ENCODE results near the gene SLC35A5. TPM values are rescaled to one million over a fixed set of nuclear protein-coding genes. Genes with fewer than 3 reads are reported as not detected.

The SLC35A5 gene
- total RNA-seq, 4 donors from 2014 or later = 9.9 to 57.1 (median 31.0) TPM

DNA sequence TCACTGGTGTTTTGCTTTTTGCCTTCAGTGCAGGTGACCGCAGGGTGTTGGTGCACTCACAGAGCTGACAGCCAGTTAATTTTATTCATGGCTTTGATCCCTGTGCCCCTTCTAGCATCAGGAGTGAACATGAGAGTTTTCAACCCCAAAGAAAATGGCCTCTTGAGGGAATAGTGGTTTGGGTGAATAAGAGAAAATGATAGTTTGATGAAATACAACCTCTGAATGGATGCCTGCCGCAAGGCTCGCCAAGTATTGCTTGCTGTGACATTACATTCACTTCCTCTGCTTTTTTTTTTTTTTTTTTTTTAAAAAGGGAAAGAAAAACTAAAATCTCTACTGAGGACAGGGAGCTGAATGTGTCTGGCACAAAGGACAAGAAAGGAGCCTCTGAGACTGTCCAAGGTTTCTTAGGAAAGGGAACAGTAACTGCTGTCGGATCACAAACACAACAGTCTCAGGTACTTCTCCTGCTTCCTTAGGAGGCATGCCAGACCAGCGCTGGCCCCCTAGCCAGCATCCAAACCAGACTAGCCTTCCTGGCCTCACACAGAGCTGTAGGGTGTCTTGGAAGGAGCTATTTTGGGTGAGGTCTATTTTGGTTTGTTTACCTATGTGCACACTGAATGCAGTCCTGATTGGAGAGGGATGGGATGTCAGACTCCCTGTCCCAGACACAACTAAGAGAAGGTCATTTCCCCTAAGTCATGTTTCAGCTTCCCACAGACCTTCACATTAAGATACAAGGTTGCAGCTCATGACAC lies 50.1 kb downstream of the SLC35A5 start:
- no peak overlapping the region for H3K4me3 ChIP-seq
- no peak for DNase-seq

DNA sequence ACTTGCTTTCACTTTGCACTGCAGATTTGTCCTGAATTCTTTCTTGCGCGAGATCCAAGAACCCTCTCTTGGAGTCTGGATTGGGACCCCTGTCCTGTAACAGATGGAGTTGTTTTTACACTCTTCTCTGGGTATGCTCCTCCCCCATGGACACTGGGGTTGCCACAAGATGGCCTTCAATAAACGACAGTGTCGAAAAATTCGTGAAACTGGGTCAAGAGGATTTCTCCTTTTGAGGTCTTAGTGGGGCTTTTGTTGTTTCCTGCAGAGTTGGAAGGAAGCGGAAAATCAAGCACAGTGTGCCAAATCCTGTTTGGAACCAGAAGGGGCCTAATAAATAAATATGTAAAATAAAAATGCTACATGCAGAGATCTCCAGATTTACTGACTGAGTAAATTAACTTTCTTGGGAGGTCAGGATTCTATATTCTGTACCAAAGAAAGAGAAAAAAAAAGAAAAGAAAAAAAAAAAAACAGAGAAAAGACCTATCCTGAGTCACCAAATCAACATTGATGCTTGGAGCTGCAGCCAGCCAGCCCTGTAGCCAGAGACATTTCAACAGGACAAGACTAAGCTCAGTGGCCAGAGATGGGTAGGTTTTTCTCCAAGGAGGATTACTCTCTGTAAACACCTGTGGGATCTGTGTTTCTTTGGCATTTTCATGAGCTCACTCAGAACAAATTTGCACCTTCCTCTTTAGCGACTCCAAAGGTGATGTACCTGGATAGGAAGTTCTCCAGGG lies 54.3 kb downstream of the SLC35A5 start:
- Histone ChIP-seq H3K27me3 (no peaks in the 10 kb centered on the region), H3K4me1 (no peaks in the 10 kb centered on the region), H3K9me3 (no peaks in the 10 kb centered on the region), H3K4me3 (no peak overlapping the region), H3K27ac (no peak overlapping the region), H3K36me3 (no peaks in the 10 kb centered on the region)
- TF ChIP-seq POLR2A (IDR thresholded peaks at IDR 0.05) = no peak
- TF ChIP-seq, protein P1, sequence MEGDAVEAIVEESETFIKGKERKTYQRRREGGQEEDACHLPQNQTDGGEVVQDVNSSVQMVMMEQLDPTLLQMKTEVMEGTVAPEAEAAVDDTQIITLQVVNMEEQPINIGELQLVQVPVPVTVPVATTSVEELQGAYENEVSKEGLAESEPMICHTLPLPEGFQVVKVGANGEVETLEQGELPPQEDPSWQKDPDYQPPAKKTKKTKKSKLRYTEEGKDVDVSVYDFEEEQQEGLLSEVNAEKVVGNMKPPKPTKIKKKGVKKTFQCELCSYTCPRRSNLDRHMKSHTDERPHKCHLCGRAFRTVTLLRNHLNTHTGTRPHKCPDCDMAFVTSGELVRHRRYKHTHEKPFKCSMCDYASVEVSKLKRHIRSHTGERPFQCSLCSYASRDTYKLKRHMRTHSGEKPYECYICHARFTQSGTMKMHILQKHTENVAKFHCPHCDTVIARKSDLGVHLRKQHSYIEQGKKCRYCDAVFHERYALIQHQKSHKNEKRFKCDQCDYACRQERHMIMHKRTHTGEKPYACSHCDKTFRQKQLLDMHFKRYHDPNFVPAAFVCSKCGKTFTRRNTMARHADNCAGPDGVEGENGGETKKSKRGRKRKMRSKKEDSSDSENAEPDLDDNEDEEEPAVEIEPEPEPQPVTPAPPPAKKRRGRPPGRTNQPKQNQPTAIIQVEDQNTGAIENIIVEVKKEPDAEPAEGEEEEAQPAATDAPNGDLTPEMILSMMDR (IDR thresholded peaks at IDR 0.05) = no peak
- no peak for DNase-seq

More for the DNA sequence above, 50.1 kb downstream of the SLC35A5 start:
- no peaks in the 10 kb centered on the region for H3K4me1 ChIP-seq
- no peak for TF ChIP-seq POLR2A (IDR thresholded peaks at IDR 0.05)
- TF ChIP-seq, protein P1 (IDR thresholded peaks at IDR 0.05) = no peak
- no peaks in the 10 kb centered on the region for H3K9me3 ChIP-seq
- no peaks in the 10 kb centered on the region for H3K36me3 ChIP-seq
- H3K27me3 ChIP-seq = no peaks in the 10 kb centered on the region
- no peak overlapping the region for H3K27ac ChIP-seq

DNA sequence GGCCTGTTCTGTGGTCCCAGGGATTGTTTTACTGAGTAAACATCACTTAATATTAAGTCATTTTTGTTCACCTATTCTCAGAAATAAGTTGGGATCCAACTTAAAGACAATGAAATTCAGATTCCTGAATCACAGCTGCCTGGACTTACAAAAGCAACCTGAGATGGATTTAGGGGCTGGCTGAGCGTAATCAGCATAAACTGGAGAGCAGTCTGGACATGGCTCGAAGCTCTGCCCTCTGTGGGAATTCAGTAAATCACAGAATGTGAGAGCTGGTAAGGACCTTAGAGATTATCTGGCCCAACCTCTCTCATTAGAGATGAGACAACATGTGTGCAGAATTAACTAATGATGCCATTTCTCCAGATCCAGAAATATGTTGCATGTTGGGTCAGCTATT lies 55.4 kb downstream of the SLC35A5 start:
- no peaks in the 10 kb centered on the region for H3K27me3 ChIP-seq
- H3K9me3 ChIP-seq = no peaks in the 10 kb centered on the region
- no peaks in the 10 kb centered on the region for H3K36me3 ChIP-seq
- H3K4me3 ChIP-seq = no peak overlapping the region
- no peaks in the 10 kb centered on the region for H3K4me1 ChIP-seq
- TF ChIP-seq, protein P1 (IDR thresholded peaks at IDR 0.05) = no peak
- TF ChIP-seq POLR2A (IDR thresholded peaks at IDR 0.05) = no peak
- H3K27ac ChIP-seq = no peak overlapping the region
- DNase-seq = no peak

DNA sequence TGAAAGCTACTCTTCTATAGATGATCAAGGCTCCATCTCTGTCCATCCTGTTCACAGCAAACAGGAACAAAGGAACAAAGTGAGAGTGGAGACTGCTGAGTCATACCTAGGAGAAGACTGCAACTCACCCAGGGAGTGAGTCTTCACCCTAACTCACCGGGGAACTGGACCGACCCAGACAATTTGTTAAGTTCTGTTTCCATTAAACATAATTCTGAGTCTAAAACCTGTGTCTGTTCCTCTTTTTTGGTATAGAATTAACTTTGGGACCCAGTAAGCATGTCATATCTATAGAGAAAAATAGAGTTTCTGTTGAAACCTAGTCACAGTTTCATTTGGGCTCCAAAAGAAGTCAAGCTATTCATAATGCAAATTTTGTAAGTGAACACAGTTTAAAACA lies 57.5 kb downstream of the SLC35A5 start:
- no peaks in the 10 kb centered on the region for H3K9me3 ChIP-seq
- DNase-seq = no peak
- TF ChIP-seq POLR2A (IDR thresholded peaks at IDR 0.05) = no peak
- TF ChIP-seq, protein P1 (IDR thresholded peaks at IDR 0.05) = no peak
- no peaks in the 10 kb centered on the region for H3K36me3 ChIP-seq
- H3K4me3 ChIP-seq = no peak overlapping the region
- no peaks in the 10 kb centered on the region for H3K27me3 ChIP-seq
- H3K4me1 ChIP-seq = no peaks in the 10 kb centered on the region
- no peak overlapping the region for H3K27ac ChIP-seq

DNA sequence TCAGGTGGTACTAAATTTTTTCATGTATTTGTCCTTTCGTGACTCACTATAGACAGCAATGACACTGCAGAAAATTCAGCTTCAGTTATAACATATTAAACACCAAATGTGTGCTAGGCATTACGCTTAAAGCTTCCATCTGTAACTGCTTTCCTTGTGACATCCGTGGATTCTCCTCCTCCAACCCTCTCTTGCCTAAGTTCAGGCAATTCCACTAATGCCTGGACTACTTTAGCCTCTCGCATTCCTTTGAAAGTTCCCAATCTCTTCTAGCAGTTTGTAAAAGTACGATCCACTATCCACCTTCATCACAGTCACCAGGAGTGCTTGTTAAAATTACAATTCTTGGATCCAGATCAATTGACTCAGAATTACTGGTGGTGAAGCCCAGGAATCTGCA lies 61.4 kb downstream of the SLC35A5 start:
- no peak for DNase-seq
- Histone ChIP-seq H3K36me3 (no peaks in the 10 kb centered on the region), H3K27ac (no peak overlapping the region), H3K9me3 (no peaks in the 10 kb centered on the region), H3K4me3 (no peak overlapping the region), H3K27me3 (no peaks in the 10 kb centered on the region), H3K4me1 (no peaks in the 10 kb centered on the region)
- TF ChIP-seq POLR2A (IDR thresholded peaks at IDR 0.05) = no peak
- TF ChIP-seq, protein P1 (IDR thresholded peaks at IDR 0.05) = no peak

Data from Peyer's patch (tissue), 4 donors.